SK-N-SH (cell line): ENCODE measurements around the gene C20orf144.

Experiments
- CHD2 ChIP-seq: fragments of 150-350 bp; IDR thresholded peaks from 2 replicates; pipeline ENCODE4 v1.6.1; 2018; ENCODE audit warnings: low read length; ENCODE audit not compliant: partially characterized antibody
- FOSL2 ChIP-seq: IDR thresholded peaks from 2 replicates; pipeline ENCODE4 v1.4.0; 2012; ENCODE audit warnings: low read depth, mild to moderate bottlenecking, moderate library complexity, borderline replicate concordance
- POLR2AphosphoS5 ChIP-seq: IDR thresholded peaks from 2 replicates; pipeline ENCODE4 v1.6.1; 2012; ENCODE audit warnings: low read depth, low read length
- TF ChIP-seq, protein P1 (sequence below): fragments of 200-600 bp; sonication (generic); IDR thresholded peaks from 2 replicates; pipeline ENCODE4 v1.6.1; 2017; ENCODE audit warnings: antibody characterized with exemption, mild to moderate bottlenecking, moderate library complexity

DNA sequence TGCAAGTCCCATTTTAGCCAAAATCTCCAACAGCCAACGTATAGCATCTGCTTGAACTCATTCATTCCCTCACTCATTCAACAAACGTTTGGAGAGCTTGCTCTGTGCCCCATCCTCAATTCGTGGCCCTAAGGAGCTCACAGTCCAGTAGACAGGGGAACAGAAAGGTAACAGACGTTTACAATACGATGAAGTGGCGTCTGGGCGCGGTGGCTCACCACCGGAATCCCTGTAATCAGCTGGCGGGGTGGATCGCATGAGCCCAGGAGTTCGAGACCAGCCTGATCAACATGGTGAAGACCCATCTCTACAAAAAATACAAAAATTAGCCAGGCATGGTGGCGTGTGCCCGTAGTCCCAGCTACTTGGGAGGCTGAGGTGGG, 24.8 kb downstream of the C20orf144 start:
- TF ChIP-seq, protein P1, sequence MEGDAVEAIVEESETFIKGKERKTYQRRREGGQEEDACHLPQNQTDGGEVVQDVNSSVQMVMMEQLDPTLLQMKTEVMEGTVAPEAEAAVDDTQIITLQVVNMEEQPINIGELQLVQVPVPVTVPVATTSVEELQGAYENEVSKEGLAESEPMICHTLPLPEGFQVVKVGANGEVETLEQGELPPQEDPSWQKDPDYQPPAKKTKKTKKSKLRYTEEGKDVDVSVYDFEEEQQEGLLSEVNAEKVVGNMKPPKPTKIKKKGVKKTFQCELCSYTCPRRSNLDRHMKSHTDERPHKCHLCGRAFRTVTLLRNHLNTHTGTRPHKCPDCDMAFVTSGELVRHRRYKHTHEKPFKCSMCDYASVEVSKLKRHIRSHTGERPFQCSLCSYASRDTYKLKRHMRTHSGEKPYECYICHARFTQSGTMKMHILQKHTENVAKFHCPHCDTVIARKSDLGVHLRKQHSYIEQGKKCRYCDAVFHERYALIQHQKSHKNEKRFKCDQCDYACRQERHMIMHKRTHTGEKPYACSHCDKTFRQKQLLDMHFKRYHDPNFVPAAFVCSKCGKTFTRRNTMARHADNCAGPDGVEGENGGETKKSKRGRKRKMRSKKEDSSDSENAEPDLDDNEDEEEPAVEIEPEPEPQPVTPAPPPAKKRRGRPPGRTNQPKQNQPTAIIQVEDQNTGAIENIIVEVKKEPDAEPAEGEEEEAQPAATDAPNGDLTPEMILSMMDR: no peak
- TF ChIP-seq FOSL2: no peak
- no peak for TF ChIP-seq POLR2AphosphoS5
- no peak for TF ChIP-seq CHD2
